ENCODE measurements around the gene PHACTR1.

Gene PHACTR1

DNA sequence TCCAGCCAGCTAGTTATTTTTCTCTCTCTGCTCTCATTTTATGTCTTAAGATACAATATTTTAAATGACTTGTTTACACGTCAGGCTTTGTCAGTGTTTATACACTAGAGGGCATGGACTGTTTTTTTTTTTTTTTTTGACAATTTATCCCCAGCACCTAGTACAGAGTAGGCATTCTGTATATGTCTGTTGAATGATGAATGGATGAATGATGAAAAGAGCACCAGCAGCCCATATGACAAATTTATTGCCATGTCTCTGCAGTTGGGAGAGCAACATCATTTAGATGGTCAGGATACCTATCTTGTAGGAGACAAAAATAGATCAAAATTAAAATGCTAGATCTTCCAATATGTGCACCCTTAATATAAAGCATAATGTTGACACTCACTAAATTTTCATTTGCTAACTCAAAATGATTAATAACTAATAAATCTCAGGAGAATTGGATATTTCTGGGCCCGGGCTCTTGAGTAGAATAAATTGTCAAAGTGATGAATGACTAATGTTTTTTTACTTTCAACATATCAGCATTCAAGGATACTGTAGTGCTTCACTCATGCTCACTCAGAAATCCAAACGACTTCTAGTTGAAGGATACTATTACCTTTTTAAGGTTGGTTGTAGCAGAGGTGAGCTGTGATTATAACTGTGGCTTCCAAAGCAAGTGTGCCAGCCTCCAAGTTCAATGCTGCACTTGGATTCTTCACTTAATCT, 200.0 kb downstream of the PHACTR1 start:
- no peak for DNase-seq (ENCODE audit: low spot score)
- ChIA-PET CTCF (interaction anchor here (0.6 kb wide), 1 partner anchor 425 kb away, joined by 3 read pairs; no protein-coding TSS in a partner anchor), POLR2A (ENCODE audit: low non-redundant PET) (no interaction called here)
- TF ChIP-seq, protein P1, sequence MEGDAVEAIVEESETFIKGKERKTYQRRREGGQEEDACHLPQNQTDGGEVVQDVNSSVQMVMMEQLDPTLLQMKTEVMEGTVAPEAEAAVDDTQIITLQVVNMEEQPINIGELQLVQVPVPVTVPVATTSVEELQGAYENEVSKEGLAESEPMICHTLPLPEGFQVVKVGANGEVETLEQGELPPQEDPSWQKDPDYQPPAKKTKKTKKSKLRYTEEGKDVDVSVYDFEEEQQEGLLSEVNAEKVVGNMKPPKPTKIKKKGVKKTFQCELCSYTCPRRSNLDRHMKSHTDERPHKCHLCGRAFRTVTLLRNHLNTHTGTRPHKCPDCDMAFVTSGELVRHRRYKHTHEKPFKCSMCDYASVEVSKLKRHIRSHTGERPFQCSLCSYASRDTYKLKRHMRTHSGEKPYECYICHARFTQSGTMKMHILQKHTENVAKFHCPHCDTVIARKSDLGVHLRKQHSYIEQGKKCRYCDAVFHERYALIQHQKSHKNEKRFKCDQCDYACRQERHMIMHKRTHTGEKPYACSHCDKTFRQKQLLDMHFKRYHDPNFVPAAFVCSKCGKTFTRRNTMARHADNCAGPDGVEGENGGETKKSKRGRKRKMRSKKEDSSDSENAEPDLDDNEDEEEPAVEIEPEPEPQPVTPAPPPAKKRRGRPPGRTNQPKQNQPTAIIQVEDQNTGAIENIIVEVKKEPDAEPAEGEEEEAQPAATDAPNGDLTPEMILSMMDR (conservative IDR thresholded peaks at IDR 0.05; ENCODE audit: low read depth), result no peak
- H3K27ac ChIP-seq, result no peak overlapping the region

GRCh38 chr6:12921467-12921866, 204.9 kb downstream of the PHACTR1 start:
- TF ChIP-seq, protein P1 (conservative IDR thresholded peaks at IDR 0.05; ENCODE audit: low read depth), result no peak
- DNase-seq (ENCODE audit: low spot score), result no peak
- H3K27ac ChIP-seq, result no peak overlapping the region
- ChIA-PET CTCF (no interaction called here), POLR2A (ENCODE audit: low non-redundant PET) (no interaction called here)

DNA sequence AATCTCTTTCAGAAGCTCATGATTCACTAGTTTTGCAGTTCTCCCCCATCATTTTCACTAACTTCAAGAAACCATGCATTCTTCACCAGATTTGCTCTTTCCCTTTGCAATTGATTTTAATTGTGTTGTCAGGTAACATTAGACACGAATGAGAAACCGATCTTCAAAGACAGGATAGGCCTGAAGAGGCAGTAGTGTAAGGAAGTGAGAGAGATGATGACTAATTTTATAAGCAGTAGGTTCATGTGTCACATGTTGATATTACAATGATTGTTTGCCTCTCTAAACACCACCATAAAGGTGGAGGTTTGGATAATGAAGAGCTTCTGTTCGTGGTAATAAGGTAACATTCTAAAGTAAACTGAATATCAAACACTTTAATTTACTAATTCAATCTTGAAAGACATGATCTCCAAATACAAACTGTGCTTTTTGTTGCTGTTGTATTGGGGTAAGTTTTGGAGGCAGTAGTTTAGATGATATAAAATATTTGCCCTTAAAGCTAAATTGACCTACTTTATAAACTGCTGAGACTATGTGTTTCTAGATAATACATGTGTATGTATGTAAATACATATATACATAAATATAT, 207.2 kb downstream of the PHACTR1 start:
- DNase-seq (ENCODE audit: low spot score), result no peak
- TF ChIP-seq, protein P1 (conservative IDR thresholded peaks at IDR 0.05; ENCODE audit: low read depth), result no peak
- ChIA-PET CTCF (interaction anchor here (0.6 kb wide), 1 partner anchor 14 kb away, joined by 3 read pairs; no protein-coding TSS in a partner anchor), POLR2A (ENCODE audit: low non-redundant PET) (no interaction called here)
- H3K27ac ChIP-seq, result no peak overlapping the region

DNA sequence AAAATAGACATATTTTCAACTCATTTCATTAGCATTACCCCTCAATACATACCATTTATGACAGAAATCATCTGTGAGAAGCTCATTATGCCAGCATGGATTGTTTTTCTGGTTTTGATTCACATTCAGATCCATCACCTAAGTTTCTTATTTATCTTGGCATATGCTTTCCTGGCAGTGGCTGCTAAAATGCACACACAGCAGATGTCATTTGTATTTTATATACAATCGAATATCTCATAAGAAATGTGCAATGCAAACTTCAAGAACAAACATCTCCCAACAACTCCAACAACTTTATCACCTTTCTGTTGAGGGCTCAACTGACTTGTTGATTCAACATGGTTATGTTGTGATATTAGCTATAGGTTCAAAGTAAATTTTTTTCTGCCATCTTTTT, 208.3 kb downstream of the PHACTR1 start:
- no peak overlapping the region for H3K27ac ChIP-seq
- DNase-seq (ENCODE audit: low spot score), result no peak
- CTCF ChIA-PET, result no interaction called here
- POLR2A ChIA-PET (ENCODE audit: low non-redundant PET), result no interaction called here
- TF ChIP-seq, protein P1 (conservative IDR thresholded peaks at IDR 0.05; ENCODE audit: low read depth), result no peak

- ChIA-PET POLR2A (ENCODE audit: low non-redundant PET) (no interaction called here), CTCF (interaction anchor here (0.6 kb wide), 1 partner anchor 12 kb away, joined by 3 read pairs; no protein-coding TSS in a partner anchor)
- no peak for DNase-seq (ENCODE audit: low spot score)
- TF ChIP-seq, protein P1 (conservative IDR thresholded peaks at IDR 0.05; ENCODE audit: low read depth), result no peak
- no peak overlapping the region for H3K27ac ChIP-seq
Measured at GRCh38 chr6:12927746-12928145, 211.2 kb downstream of the PHACTR1 start.

GRCh38 chr6:12929678-12930077, 213.1 kb downstream of the PHACTR1 start:
- no peak for DNase-seq (ENCODE audit: low spot score)
- ChIA-PET CTCF (interaction anchor here (0.7 kb wide), 1 partner anchor 734 kb away, joined by 5 read pairs; no protein-coding TSS in a partner anchor), POLR2A (ENCODE audit: low non-redundant PET) (no interaction called here)
- H3K27ac ChIP-seq, result no peak overlapping the region
- TF ChIP-seq, protein P1 (conservative IDR thresholded peaks at IDR 0.05; ENCODE audit: low read depth), result no peak
